Ammon's horn (tissue), 1 donor: ENCODE results near the gene SLC5A3.

Experiments used
- DNase-seq: peaks from one replicate; pipeline ENCODE4 v3.0.0-alpha.2; 2016; ENCODE audit warnings: low spot score

SLC5A3 gene

DNA sequence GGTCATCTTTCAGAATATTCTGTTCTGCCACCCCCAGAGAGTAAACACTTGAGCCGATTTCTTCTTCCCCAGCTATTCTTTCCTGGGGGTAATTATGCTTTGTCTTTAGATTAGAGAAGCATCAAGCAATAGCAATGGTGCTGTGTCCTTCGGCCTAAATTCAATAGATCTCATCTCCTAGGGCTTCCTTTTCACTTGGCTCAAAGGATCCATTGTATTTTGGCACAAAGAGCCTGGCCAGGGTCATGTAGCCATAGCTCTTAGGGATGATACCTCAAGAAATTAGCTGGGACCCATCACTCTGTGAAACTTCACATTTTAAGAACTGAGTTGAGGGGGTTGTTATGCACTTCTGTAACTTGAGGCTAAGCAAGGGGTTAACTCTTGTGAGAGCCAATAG is 27.0 kb downstream of the SLC5A3 start:
- no peak for DNase-seq

DNA sequence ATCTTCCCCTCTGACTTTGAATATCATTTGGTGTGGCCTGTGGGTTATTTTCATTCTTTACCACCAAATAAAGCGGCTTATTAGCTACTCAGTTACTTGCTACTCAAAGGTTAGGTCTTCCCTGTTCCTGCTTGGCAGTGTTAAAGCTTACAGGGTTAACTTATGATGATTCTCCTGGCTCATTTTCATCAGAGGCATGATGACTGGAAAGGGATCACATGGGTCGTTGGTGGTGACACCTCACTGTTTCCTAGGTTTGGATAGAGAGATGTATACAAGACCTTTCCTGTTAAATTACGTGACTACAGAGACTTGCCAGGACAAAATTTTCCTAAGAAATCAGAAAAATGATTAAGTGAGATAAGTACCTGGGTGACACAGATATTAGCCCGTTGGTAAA is 27.4 kb downstream of the SLC5A3 start:
- no peak for DNase-seq

DNA sequence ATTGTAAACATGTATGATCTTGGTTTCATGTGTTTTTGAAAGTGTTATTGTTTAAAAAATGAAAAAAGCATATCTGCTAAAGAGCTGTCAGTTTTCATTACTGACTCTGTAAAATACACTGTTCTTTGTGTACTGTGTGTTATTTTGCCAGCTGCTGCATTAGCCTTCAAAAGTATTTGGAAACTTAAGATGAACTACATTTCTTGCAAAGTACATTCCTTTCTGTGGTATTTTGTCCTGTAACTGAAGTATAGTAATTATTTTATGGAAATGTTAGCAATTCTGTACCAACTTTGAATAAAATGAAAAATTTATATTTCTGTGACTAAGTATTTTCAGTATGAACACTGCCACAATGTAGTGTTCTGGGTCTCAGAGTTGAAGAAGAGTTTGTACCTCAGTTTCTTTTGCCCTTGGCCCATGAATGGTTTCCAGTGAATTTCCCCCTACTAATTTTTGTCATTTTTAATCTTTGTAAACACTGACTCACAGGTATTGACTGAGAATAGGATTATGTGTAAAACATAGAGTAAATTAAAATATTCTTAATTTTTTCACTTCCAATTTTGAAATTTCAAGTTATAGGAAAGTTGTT is 32.7 kb downstream of the SLC5A3 start:
- no peak for DNase-seq

DNA sequence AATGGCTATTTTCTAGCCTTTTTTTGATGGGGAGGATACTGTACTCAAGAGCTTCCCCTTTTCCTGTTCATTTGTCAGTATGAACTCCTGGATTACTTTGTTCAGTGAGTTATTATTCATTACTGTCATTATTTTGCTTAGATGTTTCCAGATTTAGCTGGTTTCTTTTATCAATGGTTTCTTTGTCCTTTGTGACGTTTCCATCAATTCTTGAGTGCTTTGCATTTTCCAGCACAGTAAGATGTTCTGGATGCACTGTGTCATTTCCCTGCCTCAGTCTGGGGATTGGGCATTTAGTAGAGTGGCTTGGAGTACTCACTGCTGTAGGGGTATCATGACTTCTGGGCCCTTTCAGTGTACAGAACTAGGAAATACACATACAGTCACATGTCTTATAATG is 34.2 kb downstream of the SLC5A3 start:
- DNase-seq, result no peak

DNA sequence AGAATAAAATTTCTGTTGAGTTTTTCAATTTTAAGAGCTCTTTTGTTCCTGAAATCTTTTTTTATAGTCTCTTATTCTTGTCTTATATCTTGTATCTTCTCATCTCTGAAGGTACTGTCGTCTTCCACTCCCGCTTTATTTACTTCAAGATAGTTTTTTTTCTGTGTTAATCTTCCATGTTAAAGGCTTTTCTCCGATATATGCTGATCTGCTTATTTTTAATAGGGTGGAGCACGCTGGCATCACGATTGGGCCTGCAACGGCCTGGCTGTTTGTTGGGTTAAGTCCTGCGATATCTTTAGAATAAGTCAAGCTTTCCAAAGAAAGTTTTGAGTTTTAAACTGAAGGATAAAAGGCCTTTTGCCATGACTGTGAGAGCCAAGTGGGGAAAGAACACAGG is 35.7 kb downstream of the SLC5A3 start:
- DNase-seq, result no peak

DNA sequence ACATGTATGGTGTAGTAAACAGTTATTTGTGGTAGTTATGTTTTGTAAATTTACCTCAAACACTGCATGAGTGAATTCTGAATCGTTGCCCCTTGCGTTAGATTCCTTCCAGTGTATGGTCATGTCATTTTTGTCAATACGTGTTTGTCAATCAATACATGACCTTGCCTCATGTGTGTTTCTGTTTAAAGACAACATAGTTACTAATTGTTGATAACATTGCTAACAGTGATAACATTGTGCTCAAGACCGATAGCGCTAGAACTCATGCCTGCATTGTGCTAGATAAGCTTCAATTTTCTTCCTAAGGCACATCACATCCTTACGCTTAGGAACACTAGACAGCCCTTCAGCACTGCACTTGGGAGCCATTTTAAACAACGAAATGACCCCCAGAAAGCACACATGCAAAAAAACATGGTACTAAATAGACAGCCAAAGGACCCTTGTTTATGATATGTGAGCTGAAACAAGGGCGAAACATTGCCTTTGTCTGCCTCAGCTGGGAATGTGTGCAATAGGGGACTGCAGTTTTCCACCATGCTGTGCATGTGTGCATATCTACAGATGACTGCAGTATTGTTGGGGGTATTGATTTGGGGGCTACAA is 37.3 kb downstream of the SLC5A3 start:
- DNase-seq, result no peak

DNA sequence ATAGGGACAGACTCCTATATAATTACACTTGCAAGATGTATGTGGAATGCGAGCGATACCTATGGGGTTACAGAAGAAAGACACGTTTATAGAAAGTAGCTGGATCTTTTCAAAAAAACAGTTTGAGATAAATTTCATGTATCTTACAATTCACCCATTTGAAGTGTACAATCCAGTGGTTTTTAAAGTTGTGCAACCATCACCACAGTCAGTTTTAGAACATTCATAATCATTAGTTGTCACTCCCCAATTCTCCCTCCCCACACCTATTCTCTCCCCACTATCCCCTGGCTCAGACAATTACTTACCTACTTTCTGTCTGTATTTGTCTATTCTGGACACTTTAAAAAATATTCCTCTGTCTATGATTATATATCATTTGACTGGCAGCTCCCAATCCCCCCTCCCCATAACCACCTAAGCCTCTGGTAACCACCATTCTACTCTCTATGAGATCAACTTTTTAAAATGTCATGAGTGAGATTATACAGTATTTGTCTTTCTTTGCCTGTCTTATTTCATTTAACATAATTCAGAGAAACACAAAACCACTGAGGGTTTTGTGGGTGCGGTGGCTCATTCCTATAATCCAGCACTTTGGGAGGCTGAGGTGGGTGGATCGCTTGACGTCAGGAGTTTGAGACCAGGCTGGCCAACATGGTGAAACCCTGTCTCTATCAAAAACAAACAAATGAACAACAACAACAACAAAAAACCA is 39.1 kb downstream of the SLC5A3 start:
- DNase-seq, result no peak

DNA sequence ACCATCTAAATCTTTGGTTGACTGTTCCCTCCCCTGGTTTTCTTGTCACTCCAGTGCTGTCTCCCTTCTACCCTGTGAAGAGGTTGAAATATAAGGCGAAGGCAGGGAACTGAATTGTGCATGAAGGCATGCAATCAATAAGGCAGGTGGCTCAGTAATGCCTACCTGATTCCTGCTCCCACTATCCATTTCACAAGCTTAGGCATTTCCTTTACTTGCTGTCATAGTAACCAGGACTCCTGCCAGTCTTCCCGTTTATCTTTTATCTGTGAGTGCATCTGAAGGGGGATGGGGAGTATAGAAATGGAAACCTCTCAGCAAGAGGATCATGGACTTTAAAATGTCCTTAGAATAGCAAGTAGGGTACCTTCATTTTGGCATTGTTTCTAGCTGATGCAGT is 40.5 kb downstream of the SLC5A3 start:
- DNase-seq, result no peak

DNA sequence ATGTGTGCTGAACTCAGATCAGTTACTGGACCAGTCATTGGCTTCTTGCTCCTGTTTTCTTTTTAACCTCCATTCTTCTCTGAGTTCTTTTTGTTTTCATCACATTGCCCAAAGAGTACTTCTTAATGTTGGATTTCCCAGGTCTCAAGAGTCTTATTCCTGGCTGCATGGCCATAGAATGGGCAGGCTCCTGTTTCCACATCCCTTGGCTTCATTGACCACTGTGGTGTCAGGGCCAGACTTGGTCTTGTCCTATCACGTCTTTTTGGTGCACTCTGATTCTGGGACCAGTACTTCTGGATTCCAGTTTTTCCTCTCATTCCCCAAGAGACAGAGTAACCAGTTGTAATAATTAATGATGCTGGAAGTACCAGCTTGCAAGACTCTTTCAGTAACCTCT is 41.8 kb downstream of the SLC5A3 start:
- no peak for DNase-seq

DNA sequence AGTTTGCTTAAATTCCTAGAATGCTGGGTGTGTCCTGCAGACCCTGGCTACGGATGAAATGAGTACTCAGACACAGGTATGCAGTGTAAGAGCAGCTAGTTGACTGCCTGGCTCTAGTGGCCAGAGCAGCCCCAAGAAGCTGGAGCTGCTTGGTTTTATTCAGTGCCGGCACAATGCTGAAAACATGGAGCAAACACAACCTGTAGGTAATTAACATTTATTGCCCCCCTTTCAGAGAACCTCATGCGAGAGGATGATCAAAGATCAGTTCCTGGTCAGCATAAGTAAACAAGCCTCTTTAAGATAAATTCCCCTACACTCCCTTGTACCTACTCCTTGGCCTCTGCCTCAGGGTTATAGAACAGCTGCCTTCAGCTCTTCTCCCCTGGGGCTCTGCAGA is 43.2 kb downstream of the SLC5A3 start:
- no peak for DNase-seq

DNA sequence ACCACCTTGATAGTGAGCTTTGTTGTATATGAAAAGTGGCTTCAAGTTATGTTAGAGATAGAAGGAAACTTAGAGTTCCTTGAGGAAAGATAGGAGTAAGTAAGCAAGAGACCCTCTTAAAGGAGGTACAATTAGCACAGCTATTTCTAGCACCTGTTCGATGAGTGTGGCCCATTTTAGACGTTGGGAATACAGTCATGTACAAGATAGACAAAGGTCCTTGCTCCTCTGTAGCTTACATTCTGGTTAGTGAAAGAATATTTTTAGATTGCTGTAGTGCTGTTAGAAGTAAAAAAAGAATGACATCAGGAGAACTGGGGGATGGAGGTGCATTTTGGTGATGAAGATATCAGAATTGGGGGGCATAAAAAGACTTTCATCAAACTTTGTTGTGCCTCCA is 47.5 kb downstream of the SLC5A3 start:
- DNase-seq, result no peak

DNA sequence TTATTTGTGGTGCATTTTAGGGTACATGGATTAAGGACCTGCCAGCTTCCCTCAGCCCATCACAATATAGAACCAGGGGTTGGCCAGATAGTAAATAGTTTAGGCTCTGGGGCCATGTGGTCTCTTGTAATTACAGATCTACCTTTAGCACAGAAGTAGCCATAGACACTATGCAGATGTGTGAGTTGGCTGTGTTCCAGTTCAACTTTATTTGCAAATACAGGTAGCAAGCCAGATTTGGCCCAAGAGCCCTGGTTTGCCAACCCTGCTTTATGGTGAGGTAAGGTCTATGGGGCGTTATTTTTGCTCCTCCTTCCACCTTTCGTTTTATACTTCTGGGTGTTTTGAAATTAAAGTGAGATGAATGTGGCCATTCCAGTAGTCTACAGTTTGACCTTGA is 48.7 kb downstream of the SLC5A3 start:
- no peak for DNase-seq
